ENCODE results near the gene OR51V1. TPM values are rescaled to one million over a fixed set of nuclear protein-coding genes. Genes with fewer than 3 reads are reported as not detected.
"Not testable (repeated sequence)": the region's sequence is repeated elsewhere in the genome, so short reads cannot be mapped to it uniquely, and the experiment has no call there.

OR51V1 gene
- total RNA-seq, result not detected
- polyA plus RNA-seq, result not detected
- total RNA-seq, result not detected

- H3K4me3 ChIP-seq (ENCODE audit: low read length), result no peak within 1 kb of the TSS
- ChIA-PET CTCF (no interaction called here), POLR2A (no interaction called here)
- no peak for ATAC-seq
- no peaks in the 10 kb centered on the region for H3K9me3 ChIP-seq (ENCODE audit: control insufficient read depth in 2 of 3, low read length in 3 of 3)
- H3K27ac ChIP-seq (ENCODE audit: low read depth, low read length), result no peak within 1 kb of the TSS
- H3K36me3 ChIP-seq (ENCODE audit: control insufficient read depth in 2 of 3, insufficient read depth in 3 of 3, low read length in 3 of 3), result no peaks in the 10 kb centered on the region
- Mint-ChIP-seq H3K36me3 (no peaks in the 10 kb centered on the region), H3K27ac (no peak within 1 kb of the TSS), H3K4me1 (no peaks in the 10 kb centered on the region), H3K4me3 (no peak within 1 kb of the TSS), H3K9me3 (no peaks in the 10 kb centered on the region), H3K27me3 (peaks cover 0 to 24% (median 8%) of the 10 kb centered on the region in 5 donors)
- DNase-seq, result no peak
- H3K4me1 ChIP-seq (ENCODE audit: control insufficient read depth in 2 of 2, insufficient read depth in 2 of 2, low read length in 2 of 2), result no peaks in the 10 kb centered on the region
- no peaks in the 10 kb centered on the region for H3K27me3 ChIP-seq (ENCODE audit: control insufficient read depth in 2 of 2, insufficient read depth in 2 of 2, low read length in 2 of 2)
- intact Hi-C loops (cut with micrococcal nuclease), result no loop called here
Measured at GRCh38 chr11:5200582-5200981, at the start of gene OR51V1. Gene OR51V1 (minus strand): TSS chr11:5200682. CDS start chr11:5200682, 0 bp downstream.

GRCh38 chr11:5249807-5250396 is 49.4 kb upstream of the OR51V1 start, which contains the start of gene HBG1:
Gene HBG1 (minus strand): TSS chr11:5249857. CDS start chr11:5249804, 53 bp downstream.
- H3K9me3 Mint-ChIP-seq; POLR2A ChIA-PET; H3K27ac Mint-ChIP-seq; H3K4me3 Mint-ChIP-seq; H3K4me1 ChIP-seq (ENCODE audit: control insufficient read depth in 2 of 2, insufficient read depth in 2 of 2, low read length in 2 of 2); H3K27ac ChIP-seq (ENCODE audit: low read depth, low read length); H3K4me1 Mint-ChIP-seq; ATAC-seq; H3K36me3 ChIP-seq (ENCODE audit: control insufficient read depth in 2 of 3, insufficient read depth in 3 of 3, low read length in 3 of 3); DNase-seq; H3K4me3 ChIP-seq (ENCODE audit: low read length); H3K36me3 Mint-ChIP-seq; H3K9me3 ChIP-seq (ENCODE audit: control insufficient read depth in 2 of 3, low read length in 3 of 3); intact Hi-C loops (cut with micrococcal nuclease); CTCF ChIA-PET; H3K27me3 ChIP-seq (ENCODE audit: control insufficient read depth in 2 of 2, insufficient read depth in 2 of 2, low read length in 2 of 2): not testable (repeated sequence)
- H3K27me3 Mint-ChIP-seq, result peaks cover 4 to 34% (median 17%) of the 10 kb centered on the region in 5 donors

GRCh38 chr11:5248498-5248897 is 48.0 kb upstream of the OR51V1 start:
- H3K4me1 Mint-ChIP-seq; H3K27ac ChIP-seq (ENCODE audit: low read depth, low read length); H3K4me1 ChIP-seq (ENCODE audit: control insufficient read depth in 2 of 2, insufficient read depth in 2 of 2, low read length in 2 of 2); H3K36me3 ChIP-seq (ENCODE audit: control insufficient read depth in 2 of 3, insufficient read depth in 3 of 3, low read length in 3 of 3); DNase-seq; CTCF ChIA-PET; intact Hi-C loops (cut with micrococcal nuclease); H3K4me3 Mint-ChIP-seq; POLR2A ChIA-PET; ATAC-seq; H3K27me3 ChIP-seq (ENCODE audit: control insufficient read depth in 2 of 2, insufficient read depth in 2 of 2, low read length in 2 of 2); H3K9me3 ChIP-seq (ENCODE audit: control insufficient read depth in 2 of 3, low read length in 3 of 3); H3K4me3 ChIP-seq (ENCODE audit: low read length); H3K36me3 Mint-ChIP-seq; H3K27ac Mint-ChIP-seq; H3K9me3 Mint-ChIP-seq: not testable (repeated sequence)
- peaks cover 5 to 37% (median 17%) of the 10 kb centered on the region in 5 donors for H3K27me3 Mint-ChIP-seq

- ATAC-seq, result no peak
- H3K27me3 Mint-ChIP-seq, result peaks cover 5 to 32% (median 13%) of the 10 kb centered on the region in 5 donors
- POLR2A ChIA-PET, result no interaction called here
- intact Hi-C loops (cut with micrococcal nuclease), result no loop called here
- H3K27ac Mint-ChIP-seq, result no peak overlapping the region
- H3K27ac ChIP-seq (ENCODE audit: low read depth, low read length), result no peak overlapping the region
- H3K4me3 Mint-ChIP-seq, result no peak overlapping the region
- no peaks in the 10 kb centered on the region for H3K27me3 ChIP-seq (ENCODE audit: control insufficient read depth in 2 of 2, insufficient read depth in 2 of 2, low read length in 2 of 2)
- no peaks in the 10 kb centered on the region for H3K36me3 Mint-ChIP-seq
- no peak for DNase-seq
- H3K4me1 ChIP-seq (ENCODE audit: control insufficient read depth in 2 of 2, insufficient read depth in 2 of 2, low read length in 2 of 2), result no peaks in the 10 kb centered on the region
- H3K9me3 ChIP-seq (ENCODE audit: control insufficient read depth in 2 of 3, low read length in 3 of 3), result no peaks in the 10 kb centered on the region
- H3K9me3 Mint-ChIP-seq, result no peaks in the 10 kb centered on the region
- no peak overlapping the region for H3K4me3 ChIP-seq (ENCODE audit: low read length)
- CTCF ChIA-PET, result no interaction called here
- no peaks in the 10 kb centered on the region for H3K36me3 ChIP-seq (ENCODE audit: control insufficient read depth in 2 of 3, insufficient read depth in 3 of 3, low read length in 3 of 3)
- H3K4me1 Mint-ChIP-seq, result no peaks in the 10 kb centered on the region
Measured at GRCh38 chr11:5247472-5248192, 47.1 kb upstream of the OR51V1 start.

GRCh38 chr11:5246772-5247471 is 46.4 kb upstream of the OR51V1 start:
- POLR2A ChIA-PET, result no interaction called here
- H3K36me3 ChIP-seq (ENCODE audit: control insufficient read depth in 2 of 3, insufficient read depth in 3 of 3, low read length in 3 of 3), result no peaks in the 10 kb centered on the region

GRCh38 chr11:5245155-5245554 is 44.7 kb upstream of the OR51V1 start:
- no peak for ATAC-seq

More at GRCh38 chr11:5246772-5247471, 46.4 kb upstream of the OR51V1 start:
- intact Hi-C loops (cut with micrococcal nuclease), result no loop called here
- Mint-ChIP-seq H3K9me3 (no peaks in the 10 kb centered on the region), H3K36me3 (no peaks in the 10 kb centered on the region), H3K4me1 (no peaks in the 10 kb centered on the region), H3K27ac (no peak overlapping the region), H3K4me3 (no peak overlapping the region), H3K27me3 (peaks cover 5 to 31% (median 12%) of the 10 kb centered on the region in 5 donors)
- Histone ChIP-seq H3K4me3 (ENCODE audit: low read length) (no peak overlapping the region), H3K9me3 (ENCODE audit: control insufficient read depth in 2 of 3, low read length in 3 of 3) (no peaks in the 10 kb centered on the region), H3K4me1 (ENCODE audit: control insufficient read depth in 2 of 2, insufficient read depth in 2 of 2, low read length in 2 of 2) (no peaks in the 10 kb centered on the region), H3K27ac (ENCODE audit: low read depth, low read length) (no peak overlapping the region), H3K27me3 (ENCODE audit: control insufficient read depth in 2 of 2, insufficient read depth in 2 of 2, low read length in 2 of 2) (no peaks in the 10 kb centered on the region)
- DNase-seq, result no peak
- CTCF ChIA-PET, result no interaction called here
- no peak for ATAC-seq

More at GRCh38 chr11:5245155-5245554, 44.7 kb upstream of the OR51V1 start:
- Histone ChIP-seq H3K4me1 (ENCODE audit: control insufficient read depth in 2 of 2, insufficient read depth in 2 of 2, low read length in 2 of 2) (no peaks in the 10 kb centered on the region), H3K36me3 (ENCODE audit: control insufficient read depth in 2 of 3, insufficient read depth in 3 of 3, low read length in 3 of 3) (no peaks in the 10 kb centered on the region), H3K9me3 (ENCODE audit: control insufficient read depth in 2 of 3, low read length in 3 of 3) (no peaks in the 10 kb centered on the region), H3K4me3 (ENCODE audit: low read length) (no peak overlapping the region), H3K27me3 (ENCODE audit: control insufficient read depth in 2 of 2, insufficient read depth in 2 of 2, low read length in 2 of 2) (peaks cover 0 to 3% of the 10 kb centered on the region in 2 donors), H3K27ac (ENCODE audit: low read depth, low read length) (no peak overlapping the region)
- H3K27ac Mint-ChIP-seq, result no peak overlapping the region
- no peak overlapping the region for H3K4me3 Mint-ChIP-seq
- H3K27me3 Mint-ChIP-seq, result peaks cover 5 to 29% (median 12%) of the 10 kb centered on the region in 5 donors
- CTCF ChIA-PET, result no interaction called here
- H3K36me3 Mint-ChIP-seq, result no peaks in the 10 kb centered on the region
- peaks cover 0 to 1% (median 0%) of the 10 kb centered on the region in 11 donors for H3K9me3 Mint-ChIP-seq
- POLR2A ChIA-PET, result no interaction called here
- H3K4me1 Mint-ChIP-seq, result no peaks in the 10 kb centered on the region
- DNase-seq, result no peak
- intact Hi-C loops (cut with micrococcal nuclease), result no loop called here

All from naive thymus-derived CD4-positive, alpha-beta T cell (primary cell).